ENCODE measurements around the gene SERBP1.

The SERBP1 gene

GRCh38 chr1:67404212-67404620 is 26.0 kb downstream of the SERBP1 start:
- no peak for DNase-seq

GRCh38 chr1:67401443-67401842 is 28.8 kb downstream of the SERBP1 start:
- no peak for DNase-seq

- DNase-seq, result peak; percentile 27
Observed at GRCh38 chr1:67400029-67400786, 30.0 kb downstream of the SERBP1 start.

GRCh38 chr1:67399199-67399993 is 30.8 kb downstream of the SERBP1 start:
- DNase-seq, result no peak

- no peak for DNase-seq
Observed at GRCh38 chr1:67394548-67394947, 35.7 kb downstream of the SERBP1 start.

GRCh38 chr1:67393737-67394136 is 36.5 kb downstream of the SERBP1 start:
- no peak for DNase-seq

GRCh38 chr1:67393240-67393639 is 37.0 kb downstream of the SERBP1 start:
- DNase-seq, result no peak

- DNase-seq, result peak; percentile 88
Observed at GRCh38 chr1:67390041-67390887, 39.9 kb downstream of the SERBP1 start.

- DNase-seq, result no peak
Observed at GRCh38 chr1:67383999-67384638, 46.1 kb downstream of the SERBP1 start.

GRCh38 chr1:67382292-67382691 is 47.9 kb downstream of the SERBP1 start:
- DNase-seq, result no peak

GRCh38 chr1:67381154-67381553 is 49.0 kb downstream of the SERBP1 start:
- no peak for DNase-seq

- DNase-seq, result no peak
Observed at GRCh38 chr1:67377253-67377652, 52.9 kb downstream of the SERBP1 start.

GRCh38 chr1:67376381-67376780 is 53.8 kb downstream of the SERBP1 start:
- DNase-seq, result no peak

- DNase-seq, result no peak
Observed at GRCh38 chr1:67372898-67373297, 57.3 kb downstream of the SERBP1 start.

GRCh38 chr1:67372136-67372535 is 58.1 kb downstream of the SERBP1 start:
- DNase-seq, result no peak

GRCh38 chr1:67371681-67372080 is 58.5 kb downstream of the SERBP1 start:
- no peak for DNase-seq

- no peak for DNase-seq
Observed at GRCh38 chr1:67371043-67371442, 59.2 kb downstream of the SERBP1 start.

- no peak for DNase-seq
Observed at GRCh38 chr1:67368046-67368514, 62.1 kb downstream of the SERBP1 start.

- no peak for DNase-seq
Observed at GRCh38 chr1:67367370-67368045, 62.7 kb downstream of the SERBP1 start.

GRCh38 chr1:67361641-67362040 is 68.6 kb downstream of the SERBP1 start:
- no peak for DNase-seq

GRCh38 chr1:67359592-67359991 is 70.6 kb downstream of the SERBP1 start:
- DNase-seq, result no peak
